GM12873 (cell line): ENCODE results near the gene CBY2.

ENCODE experiments used
- TF ChIP-seq, protein P1 (sequence below): IDR thresholded peaks from 2 replicates; pipeline ENCODE4 v1.5.1; 2012; ENCODE audit warnings: low read depth, mild to moderate bottlenecking, moderate library complexity, low read length, control low read depth; ENCODE audit not compliant: insufficient read depth; ENCODE audit errors: missing control alignments

The CBY2 gene

DNA sequence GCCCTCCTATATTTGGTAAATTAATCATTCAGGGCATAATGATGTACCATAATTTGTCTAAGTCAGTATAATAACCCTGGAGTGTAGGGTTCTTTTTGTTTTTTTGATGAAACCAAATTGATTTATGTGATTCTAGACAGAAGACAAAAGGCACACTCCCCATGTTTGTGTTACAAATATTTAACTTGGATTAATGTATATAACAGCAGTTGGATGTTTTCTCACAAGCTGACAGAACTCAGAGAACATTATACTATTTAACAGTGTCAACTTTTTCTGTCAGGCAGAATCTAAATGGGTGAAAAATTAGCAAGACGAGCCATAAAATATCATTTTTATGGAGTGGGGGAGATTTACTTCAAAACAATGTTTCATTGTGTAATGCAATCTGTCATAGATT is 15.2 kb downstream of the CBY2 start:
- TF ChIP-seq, protein P1, sequence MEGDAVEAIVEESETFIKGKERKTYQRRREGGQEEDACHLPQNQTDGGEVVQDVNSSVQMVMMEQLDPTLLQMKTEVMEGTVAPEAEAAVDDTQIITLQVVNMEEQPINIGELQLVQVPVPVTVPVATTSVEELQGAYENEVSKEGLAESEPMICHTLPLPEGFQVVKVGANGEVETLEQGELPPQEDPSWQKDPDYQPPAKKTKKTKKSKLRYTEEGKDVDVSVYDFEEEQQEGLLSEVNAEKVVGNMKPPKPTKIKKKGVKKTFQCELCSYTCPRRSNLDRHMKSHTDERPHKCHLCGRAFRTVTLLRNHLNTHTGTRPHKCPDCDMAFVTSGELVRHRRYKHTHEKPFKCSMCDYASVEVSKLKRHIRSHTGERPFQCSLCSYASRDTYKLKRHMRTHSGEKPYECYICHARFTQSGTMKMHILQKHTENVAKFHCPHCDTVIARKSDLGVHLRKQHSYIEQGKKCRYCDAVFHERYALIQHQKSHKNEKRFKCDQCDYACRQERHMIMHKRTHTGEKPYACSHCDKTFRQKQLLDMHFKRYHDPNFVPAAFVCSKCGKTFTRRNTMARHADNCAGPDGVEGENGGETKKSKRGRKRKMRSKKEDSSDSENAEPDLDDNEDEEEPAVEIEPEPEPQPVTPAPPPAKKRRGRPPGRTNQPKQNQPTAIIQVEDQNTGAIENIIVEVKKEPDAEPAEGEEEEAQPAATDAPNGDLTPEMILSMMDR = no peak

DNA sequence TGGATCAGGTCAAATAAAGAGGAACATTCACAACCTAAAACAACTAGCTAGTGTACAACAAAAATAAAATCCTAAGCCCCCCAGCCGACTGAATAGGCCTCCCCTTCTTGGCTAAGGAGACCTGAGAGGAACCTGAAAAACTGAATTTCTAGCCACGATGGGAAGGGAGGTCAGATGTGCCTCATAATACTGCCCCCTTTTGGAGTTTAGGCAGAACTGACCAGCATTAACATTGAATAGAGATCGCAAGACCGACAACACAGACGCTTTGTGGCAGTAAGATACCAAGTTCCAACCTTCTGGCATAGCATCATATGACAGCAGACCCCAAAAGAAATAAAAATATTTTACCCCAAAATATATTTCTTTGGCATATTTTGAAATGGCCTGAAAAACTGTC is 15.9 kb downstream of the CBY2 start:
- TF ChIP-seq, protein P1 = peak; percentile 78

DNA sequence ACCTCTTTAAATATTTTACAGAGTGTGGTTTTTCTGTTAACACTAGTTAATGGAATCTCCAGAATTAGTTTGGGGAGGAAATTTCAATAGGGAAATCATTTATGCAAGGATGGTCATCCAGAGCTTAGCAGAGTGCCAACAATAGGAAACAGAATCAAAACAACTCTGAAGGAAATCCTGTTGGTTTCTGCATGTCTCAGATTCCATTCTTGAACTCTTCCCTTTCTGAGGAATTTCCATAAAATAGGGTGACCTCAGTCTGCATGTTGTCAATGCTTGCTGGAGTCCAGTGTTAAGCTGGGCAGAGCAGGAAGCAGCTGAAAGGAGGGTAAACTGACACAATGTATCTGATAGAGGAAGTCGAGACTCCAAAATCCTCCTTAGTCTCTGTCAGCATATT is 16.9 kb downstream of the CBY2 start:
- TF ChIP-seq, protein P1 = no peak

DNA sequence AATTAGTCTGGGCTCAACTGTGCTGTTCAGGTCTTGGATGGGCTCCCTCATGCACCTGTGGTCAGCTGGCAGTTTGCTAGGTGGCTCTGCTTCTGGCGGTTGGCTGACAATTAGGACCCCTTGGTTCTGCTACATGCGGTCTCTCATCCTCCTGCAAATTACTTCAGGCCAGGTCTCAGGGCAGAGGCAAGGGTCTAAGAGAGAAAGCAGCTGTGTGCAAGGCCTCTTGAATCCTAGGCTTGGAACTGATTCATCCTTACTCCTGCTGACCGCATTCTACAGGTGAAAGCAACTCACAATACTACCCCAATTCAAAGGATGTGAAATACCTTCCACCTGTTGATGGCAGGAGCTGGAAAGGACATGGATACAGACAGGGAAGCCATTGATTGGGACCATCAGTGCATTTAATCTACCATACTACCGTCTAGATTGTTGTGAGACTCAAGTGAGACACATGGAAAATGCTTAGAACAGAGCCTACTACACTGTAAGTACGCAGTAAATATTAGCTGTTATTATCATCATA is 19.1 kb downstream of the CBY2 start:
- TF ChIP-seq, protein P1 = no peak

DNA sequence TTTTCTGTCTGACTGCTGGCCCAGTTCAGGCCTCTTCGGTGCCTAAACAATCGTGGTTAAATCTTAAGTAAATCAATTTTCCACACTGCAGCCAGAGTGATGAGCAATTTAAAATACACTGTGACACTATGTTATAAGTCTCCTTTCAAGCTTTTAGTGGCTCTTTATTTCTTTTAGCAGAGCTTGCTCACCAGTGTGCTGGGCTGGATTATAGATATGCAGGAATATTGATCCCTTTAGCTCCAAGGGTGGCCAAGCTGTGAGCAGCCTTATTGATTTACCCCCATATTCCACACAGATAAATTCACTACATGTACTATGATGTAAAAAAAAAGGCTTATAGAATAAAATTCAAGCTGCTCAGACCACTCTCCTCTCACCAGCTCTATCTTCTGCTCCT is 21.7 kb downstream of the CBY2 start:
- TF ChIP-seq, protein P1 = no peak

DNA sequence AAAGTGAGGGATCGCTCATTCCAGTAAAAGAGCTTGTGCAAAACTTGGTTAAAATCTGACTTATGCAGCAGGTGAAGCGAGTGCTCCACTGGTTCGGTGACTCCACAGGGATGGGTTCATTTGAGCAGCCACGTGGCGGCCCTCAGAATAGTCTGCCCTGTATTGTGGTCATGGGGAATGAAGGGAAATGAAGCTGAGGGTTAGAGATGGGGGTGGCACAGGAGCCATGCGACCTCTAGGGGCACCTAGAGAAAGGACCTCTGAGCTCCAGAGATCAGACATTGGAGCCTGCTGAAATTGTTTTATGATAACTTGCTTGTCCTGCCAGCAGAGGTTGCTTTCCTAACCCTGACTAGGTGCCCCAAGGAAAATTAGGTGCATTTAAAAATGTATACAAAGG is 26.6 kb downstream of the CBY2 start:
- TF ChIP-seq, protein P1 = peak; percentile 79

DNA sequence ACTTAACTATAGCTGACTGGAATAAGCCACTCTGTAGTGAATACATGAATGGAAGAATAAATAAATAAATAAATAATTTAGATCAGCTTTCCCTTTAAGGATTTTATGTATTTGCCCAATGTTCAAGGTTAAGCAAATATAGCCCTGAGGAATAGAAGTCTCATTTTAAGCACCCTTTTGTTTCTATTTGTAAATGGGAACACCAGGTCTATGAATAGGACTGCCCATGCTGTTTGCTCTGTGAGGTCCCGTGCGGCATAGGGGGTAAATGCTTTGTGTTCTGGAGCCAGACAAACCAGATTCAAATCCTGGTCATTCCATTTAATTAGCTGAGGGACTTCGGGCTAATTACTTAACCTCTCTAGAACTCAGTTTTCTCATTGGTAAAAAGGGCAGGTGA is 29.3 kb downstream of the CBY2 start:
- TF ChIP-seq, protein P1 = no peak
